Measurements from ENCODE around the gene XXYLT1. TPM values are rescaled to one million over a fixed set of nuclear protein-coding genes. Genes with fewer than 3 reads are reported as not detected.
A peak's percentile ranks its signal among the peaks of the same experiment; 100 is the strongest.

Gene XXYLT1
- total RNA-seq, 4 donors from 2014 or later: 9.6 to 17.7 (median 13.2) TPM

DNA sequence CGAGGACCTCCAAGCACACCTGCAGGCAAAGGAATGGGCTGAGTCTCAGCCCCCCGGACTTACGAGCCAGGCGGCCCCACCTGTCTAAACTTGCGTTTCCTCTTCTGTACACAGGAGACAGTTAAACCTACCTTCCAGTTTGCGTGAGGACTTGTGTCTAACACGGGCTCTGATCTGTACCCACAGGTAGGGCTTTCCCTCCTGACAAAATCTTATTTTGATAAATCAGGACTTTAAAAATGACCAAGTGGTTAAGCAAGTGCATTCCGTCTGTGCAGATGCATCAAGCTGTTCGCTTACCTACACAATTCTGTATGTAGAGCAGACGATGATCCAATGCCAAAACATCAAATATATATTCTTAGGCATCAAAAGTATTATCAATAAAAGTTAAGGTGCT, 238.0 kb downstream of the XXYLT1 start:
- Histone ChIP-seq H3K27me3 (peaks cover 0 to 6% of the 10 kb centered on the region in 2 donors), H3K4me3 (no peak overlapping the region), H3K4me1 (peaks cover 0 to 7% (median 3%) of the 10 kb centered on the region in 4 donors), H3K36me3 (no peaks in the 10 kb centered on the region), H3K27ac (no peak overlapping the region), H3K9me3 (peaks cover 0 to 9% (median 0%) of the 10 kb centered on the region in 4 donors)
- TF ChIP-seq, protein P1, sequence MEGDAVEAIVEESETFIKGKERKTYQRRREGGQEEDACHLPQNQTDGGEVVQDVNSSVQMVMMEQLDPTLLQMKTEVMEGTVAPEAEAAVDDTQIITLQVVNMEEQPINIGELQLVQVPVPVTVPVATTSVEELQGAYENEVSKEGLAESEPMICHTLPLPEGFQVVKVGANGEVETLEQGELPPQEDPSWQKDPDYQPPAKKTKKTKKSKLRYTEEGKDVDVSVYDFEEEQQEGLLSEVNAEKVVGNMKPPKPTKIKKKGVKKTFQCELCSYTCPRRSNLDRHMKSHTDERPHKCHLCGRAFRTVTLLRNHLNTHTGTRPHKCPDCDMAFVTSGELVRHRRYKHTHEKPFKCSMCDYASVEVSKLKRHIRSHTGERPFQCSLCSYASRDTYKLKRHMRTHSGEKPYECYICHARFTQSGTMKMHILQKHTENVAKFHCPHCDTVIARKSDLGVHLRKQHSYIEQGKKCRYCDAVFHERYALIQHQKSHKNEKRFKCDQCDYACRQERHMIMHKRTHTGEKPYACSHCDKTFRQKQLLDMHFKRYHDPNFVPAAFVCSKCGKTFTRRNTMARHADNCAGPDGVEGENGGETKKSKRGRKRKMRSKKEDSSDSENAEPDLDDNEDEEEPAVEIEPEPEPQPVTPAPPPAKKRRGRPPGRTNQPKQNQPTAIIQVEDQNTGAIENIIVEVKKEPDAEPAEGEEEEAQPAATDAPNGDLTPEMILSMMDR (IDR thresholded peaks at IDR 0.05): no peak
- TF ChIP-seq EP300 (IDR thresholded peaks at IDR 0.05) (no peak), POLR2A (IDR thresholded peaks at IDR 0.05) (no peak)
- WGBS, 2 donors: 90 to 94% methylated on average over 10 of the region's 10 CpGs
- no peak for DNase-seq (ENCODE audit: low spot score in 2 of 2)

DNA sequence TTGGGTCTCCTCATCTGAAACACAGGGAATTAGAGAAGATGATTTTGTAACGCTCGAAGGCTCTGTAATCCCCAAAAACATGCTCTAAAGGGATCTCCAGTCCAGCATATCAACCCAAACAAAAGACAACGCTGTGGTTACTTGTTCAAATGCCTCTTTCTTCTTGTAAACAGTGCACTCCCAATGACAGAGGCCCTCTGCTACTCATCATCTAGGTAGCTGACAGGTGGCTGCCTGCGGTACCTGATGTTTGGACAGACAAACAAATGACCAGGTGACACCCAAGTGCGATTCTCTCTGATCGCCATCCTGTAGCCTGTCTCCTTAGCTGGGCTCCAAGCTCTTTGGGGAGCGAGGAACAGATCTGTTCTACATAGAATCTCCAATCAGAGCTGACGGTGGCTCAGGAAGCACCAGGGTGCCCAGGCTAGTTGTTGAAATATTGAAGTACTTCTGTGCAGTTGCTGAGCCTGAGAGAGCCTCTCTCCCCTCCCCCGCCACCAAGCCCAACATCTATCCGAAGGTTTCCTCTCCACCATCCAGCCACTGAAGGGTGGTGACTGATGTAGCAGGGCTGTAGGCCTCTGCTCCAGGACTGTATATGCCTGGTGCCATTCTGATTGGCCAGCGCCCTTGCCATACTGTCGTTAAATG, 238.7 kb downstream of the XXYLT1 start:
- Histone ChIP-seq H3K4me1 (peaks cover 0 to 7% (median 3%) of the 10 kb centered on the region in 4 donors), H3K4me3 (no peak overlapping the region), H3K27ac (no peak overlapping the region), H3K27me3 (peaks cover 0 to 6% of the 10 kb centered on the region in 2 donors), H3K36me3 (no peaks in the 10 kb centered on the region), H3K9me3 (peaks cover 0 to 5% (median 0%) of the 10 kb centered on the region in 4 donors)
- DNase-seq (ENCODE audit: low spot score in 2 of 2): no peak
- no peak for TF ChIP-seq EP300 (IDR thresholded peaks at IDR 0.05)
- no peak for TF ChIP-seq POLR2A (IDR thresholded peaks at IDR 0.05)
- TF ChIP-seq, protein P1 (IDR thresholded peaks at IDR 0.05): no peak
- 81 to 83% methylated on average over 12 of the region's 12 CpGs for WGBS, 2 donors

DNA sequence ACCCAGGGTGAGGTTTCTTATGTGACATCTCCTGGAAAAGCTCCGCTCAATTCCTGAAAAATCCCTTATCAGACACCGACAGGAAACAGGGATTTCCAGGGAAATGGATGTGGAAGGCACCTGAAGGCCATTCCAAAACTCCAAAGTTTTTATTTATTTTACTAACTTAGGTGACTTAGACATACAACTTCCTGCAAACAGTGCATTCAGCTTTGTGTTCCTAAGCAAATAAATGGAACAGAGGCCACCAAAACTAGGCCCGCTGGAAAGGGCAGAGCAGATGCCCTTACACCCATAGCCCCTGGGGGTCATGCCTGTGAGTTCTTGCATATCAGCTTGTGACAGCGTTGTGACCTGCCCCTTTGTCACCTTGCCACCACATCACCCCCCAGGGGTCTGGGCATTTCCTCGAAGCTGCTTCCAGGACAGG, 239.4 kb downstream of the XXYLT1 start:
- no peaks in the 10 kb centered on the region for H3K9me3 ChIP-seq
- peak overlapping the region in 1 of 4 donors; percentile 50 for H3K27ac ChIP-seq
- TF ChIP-seq EP300 (IDR thresholded peaks at IDR 0.05): peak in 1 of 2 donors; percentile 52
- TF ChIP-seq POLR2A (IDR thresholded peaks at IDR 0.05): no peak
- TF ChIP-seq, protein P1 (IDR thresholded peaks at IDR 0.05): no peak
- peaks cover 0 to 6% of the 10 kb centered on the region in 2 donors for H3K27me3 ChIP-seq
- WGBS, 2 donors: 66 to 76% methylated on average over 5 of the region's 5 CpGs
- H3K36me3 ChIP-seq: no peaks in the 10 kb centered on the region
- H3K4me3 ChIP-seq: no peak overlapping the region
- no peak for DNase-seq (ENCODE audit: low spot score in 2 of 2)
- H3K4me1 ChIP-seq: peaks cover 0 to 7% (median 3%) of the 10 kb centered on the region in 4 donors

DNA sequence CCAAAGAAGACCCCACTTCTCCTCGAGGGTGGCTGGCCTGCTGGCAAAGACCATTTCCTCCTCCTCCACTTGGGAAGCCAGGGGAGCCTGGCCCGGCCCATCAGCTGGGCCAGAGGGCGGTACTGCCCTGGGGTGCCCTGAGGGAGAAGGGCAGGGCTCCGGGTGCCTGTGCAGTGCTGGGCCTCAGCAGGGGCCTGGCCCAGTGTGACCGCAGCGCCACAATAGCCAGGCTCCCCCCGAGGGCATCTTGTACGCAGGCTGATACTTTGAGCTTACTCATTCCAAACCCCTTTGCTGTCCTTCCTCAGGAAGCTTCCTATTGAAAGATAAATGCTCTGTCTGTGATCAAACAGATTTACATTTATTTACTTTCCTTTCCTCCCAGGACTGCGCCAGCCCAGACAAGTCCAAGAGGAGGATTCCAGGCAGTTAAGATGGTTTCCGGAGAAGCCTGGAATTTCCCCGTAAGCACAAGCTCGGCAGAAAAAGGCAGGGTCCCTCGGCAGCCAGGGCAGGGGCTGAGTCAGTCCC, 240.1 kb downstream of the XXYLT1 start:
- 54 to 60% methylated on average over 11 to 12 of the region's 13 CpGs for WGBS, 2 donors
- no peak for DNase-seq (ENCODE audit: low spot score in 2 of 2)
- H3K36me3 ChIP-seq: no peaks in the 10 kb centered on the region
- TF ChIP-seq EP300 (IDR thresholded peaks at IDR 0.05) (no peak), POLR2A (IDR thresholded peaks at IDR 0.05) (no peak)
- TF ChIP-seq, protein P1 (IDR thresholded peaks at IDR 0.05): no peak
- H3K27ac ChIP-seq: peak overlapping the region in 1 of 4 donors; percentile 50
- no peak overlapping the region for H3K4me3 ChIP-seq
- H3K4me1 ChIP-seq: peaks cover 0 to 7% (median 3%) of the 10 kb centered on the region in 4 donors
- H3K9me3 ChIP-seq: no peaks in the 10 kb centered on the region
- peaks cover 0 to 6% of the 10 kb centered on the region in 2 donors for H3K27me3 ChIP-seq

DNA sequence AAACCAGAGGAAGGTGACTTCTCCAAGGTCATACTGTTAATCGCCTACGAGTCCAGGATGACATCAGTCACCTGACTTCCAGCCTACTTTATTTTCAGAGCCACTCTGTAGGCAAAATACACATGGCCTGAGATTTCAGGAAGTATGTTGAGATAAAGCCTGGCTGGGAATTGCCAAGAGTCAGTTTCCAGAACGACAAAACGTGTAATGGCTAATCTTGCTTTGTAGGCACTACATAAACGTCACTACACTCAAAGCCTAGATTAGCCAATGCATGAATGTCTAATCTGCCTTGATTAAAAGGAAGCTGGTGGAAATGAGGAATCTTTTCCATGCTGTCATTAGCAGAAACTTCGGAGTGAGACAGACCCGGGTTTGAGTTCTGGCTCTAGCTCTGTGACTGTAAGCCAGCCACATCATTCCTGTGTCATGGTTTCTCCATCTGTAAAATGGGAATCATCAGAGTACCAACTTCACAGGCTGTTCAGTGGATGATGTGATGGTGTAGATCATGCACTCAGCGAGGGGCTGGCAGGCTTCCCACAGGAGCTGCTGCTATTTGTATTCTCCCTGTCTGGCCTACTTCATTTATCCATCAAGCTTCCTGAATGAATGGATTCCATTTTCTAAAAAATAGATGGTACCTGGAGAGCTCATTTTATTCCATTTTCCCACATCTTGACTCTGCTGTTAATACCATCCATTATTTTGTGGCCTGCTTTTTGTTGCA, 241.9 kb downstream of the XXYLT1 start:
- Histone ChIP-seq H3K36me3 (no peaks in the 10 kb centered on the region), H3K4me3 (no peak overlapping the region), H3K27me3 (no peaks in the 10 kb centered on the region), H3K27ac (no peak overlapping the region), H3K9me3 (no peaks in the 10 kb centered on the region), H3K4me1 (peaks cover 0 to 7% (median 3%) of the 10 kb centered on the region in 4 donors)
- WGBS, 2 donors: 79 to 85% methylated on average over 8 of the region's 8 CpGs
- no peak for TF ChIP-seq POLR2A (IDR thresholded peaks at IDR 0.05)
- TF ChIP-seq, protein P1 (IDR thresholded peaks at IDR 0.05): no peak
- TF ChIP-seq EP300 (IDR thresholded peaks at IDR 0.05): peak in 1 of 2 donors; percentile 36
- no peak for DNase-seq (ENCODE audit: low spot score in 2 of 2)

Data from tibial nerve (tissue), 4 donors.